NCI-H128 (cell line): ENCODE measurements around the gene GAREM2.

Source experiments
- DNase-seq: peaks from one replicate; lab custom pipeline; 2025; ENCODE audit not compliant: unreplicated experiment; lab: John Stamatoyannopoulos, UW

Gene GAREM2

DNA sequence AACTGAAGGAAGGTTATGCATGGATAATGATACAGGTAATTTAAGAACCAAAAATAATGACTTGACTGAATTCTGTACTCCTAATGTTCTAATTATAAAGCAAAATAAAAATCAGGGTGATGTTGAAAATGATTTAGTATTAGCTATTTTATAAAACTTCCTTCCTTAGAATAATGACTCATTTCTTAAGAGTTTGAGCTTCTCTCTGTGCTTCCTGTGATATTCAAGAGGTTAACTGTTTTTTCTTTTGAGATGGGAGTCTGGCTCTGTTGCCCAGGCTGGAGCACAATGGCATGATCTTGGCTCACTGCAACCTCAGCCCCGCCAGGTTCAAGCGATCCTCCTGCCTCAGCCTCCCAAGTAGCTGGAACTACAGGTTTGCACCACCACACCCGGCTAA is 56.7 kb downstream of the GAREM2 start:
- DNase-seq = no peak

DNA sequence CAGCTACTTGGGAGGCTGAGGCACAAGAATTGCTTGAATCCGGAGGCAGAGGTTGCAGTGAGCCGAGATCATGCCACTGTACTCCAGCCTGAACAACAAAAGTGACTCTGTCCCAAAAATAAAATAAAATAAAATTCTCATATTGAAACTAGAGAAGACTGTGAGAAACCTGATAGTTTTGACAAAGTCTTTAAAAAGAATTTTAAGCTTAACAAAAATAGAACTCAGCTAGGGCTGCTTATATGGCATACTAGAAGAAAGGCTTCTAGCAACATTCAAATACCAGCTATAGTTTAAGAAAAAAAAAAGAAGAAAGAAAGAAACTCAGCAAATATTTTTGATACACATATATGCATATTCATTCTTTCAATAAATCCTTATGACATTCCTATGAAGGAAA is 57.9 kb downstream of the GAREM2 start:
- DNase-seq = no peak

DNA sequence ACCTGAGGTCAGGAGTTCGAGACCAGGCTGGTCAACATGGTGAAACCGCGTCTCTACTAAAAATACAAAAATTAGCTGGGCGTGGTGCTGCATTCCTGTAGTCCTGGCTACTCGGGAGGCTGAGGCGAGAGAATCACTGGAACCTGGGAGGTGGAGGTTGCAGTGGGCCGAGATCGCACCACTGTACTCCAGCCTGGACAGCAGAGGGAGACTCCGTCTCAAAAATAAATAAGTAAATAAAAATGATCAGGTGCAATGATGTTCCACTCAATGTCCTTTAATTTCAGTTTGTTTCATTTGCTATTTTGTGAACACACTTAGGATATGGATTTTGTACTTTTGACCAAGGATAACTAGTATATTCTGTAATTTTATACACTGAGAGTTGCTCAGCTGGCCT is 62.2 kb downstream of the GAREM2 start:
- no peak for DNase-seq

DNA sequence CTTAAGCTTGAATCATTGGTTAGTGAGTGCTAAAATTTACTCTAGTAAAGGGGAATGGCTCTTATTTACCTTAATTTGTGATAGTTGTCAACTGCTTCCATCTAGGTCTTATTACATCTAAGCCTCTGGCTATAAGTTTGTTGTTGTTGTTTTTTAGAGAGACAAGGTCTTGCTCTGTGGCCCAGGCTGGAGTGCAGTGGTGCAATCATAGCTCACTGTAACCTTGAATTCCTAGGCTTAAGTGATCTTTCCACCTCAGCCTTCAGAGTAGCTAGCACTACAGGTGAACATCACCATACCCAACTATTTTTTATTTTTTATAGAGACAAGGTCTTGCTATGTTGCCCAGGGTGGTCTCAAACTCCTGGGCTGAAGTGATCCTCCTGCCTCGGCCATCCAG is 65.0 kb downstream of the GAREM2 start:
- no peak for DNase-seq

DNA sequence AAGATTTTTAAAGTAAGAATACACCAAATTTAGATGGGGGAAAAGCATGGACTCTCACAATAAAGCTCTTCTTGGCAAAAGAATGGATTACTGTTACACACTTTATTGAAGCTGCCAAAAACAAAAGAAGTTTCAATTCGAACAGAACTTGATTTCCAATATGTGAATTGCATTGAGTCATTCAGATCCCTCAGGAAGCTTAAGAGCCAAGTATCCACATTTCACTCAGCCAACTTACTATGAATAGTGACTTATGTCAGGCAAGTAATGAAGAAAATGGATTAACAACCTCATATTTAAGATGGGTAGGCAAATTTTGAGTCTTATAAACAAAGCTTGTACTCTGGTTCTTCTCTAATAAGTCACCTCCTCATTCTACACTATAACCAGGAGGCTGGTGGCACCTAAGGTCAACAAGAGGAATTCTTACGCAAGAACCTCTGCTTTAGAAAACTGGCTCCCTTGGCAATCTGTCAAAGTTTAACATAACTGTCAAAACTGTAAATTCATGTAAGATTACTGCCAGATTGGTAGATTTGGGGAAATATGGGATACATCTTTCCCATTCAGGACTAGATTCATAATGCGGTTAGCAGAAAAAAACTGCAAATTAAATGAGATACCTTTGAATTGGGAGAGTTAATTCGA is 65.5 kb downstream of the GAREM2 start:
- no peak for DNase-seq
